GM18951 (cell line): Measurements from ENCODE around the gene CXorf65.

Source experiments
- POLR2A ChIP-seq: IDR thresholded peaks from 4 replicates; pipeline ENCODE4 v1.6.1; 2011; ENCODE audit warnings: mild to moderate bottlenecking; ENCODE audit not compliant: insufficient read length, insufficient read depth; ENCODE audit errors: extremely low read depth
- in situ Hi-C: fragments of 300-500 bp; cut with MboI; formaldehyde crosslinking; loops from one replicate; pipeline ENCODE4 v1.12.0; 2022; ENCODE audit warnings: low sequenced_read_pairs, mixed read lengths, inconsistent platforms; ENCODE audit not compliant: unreplicated experiment

Gene CXorf65

DNA sequence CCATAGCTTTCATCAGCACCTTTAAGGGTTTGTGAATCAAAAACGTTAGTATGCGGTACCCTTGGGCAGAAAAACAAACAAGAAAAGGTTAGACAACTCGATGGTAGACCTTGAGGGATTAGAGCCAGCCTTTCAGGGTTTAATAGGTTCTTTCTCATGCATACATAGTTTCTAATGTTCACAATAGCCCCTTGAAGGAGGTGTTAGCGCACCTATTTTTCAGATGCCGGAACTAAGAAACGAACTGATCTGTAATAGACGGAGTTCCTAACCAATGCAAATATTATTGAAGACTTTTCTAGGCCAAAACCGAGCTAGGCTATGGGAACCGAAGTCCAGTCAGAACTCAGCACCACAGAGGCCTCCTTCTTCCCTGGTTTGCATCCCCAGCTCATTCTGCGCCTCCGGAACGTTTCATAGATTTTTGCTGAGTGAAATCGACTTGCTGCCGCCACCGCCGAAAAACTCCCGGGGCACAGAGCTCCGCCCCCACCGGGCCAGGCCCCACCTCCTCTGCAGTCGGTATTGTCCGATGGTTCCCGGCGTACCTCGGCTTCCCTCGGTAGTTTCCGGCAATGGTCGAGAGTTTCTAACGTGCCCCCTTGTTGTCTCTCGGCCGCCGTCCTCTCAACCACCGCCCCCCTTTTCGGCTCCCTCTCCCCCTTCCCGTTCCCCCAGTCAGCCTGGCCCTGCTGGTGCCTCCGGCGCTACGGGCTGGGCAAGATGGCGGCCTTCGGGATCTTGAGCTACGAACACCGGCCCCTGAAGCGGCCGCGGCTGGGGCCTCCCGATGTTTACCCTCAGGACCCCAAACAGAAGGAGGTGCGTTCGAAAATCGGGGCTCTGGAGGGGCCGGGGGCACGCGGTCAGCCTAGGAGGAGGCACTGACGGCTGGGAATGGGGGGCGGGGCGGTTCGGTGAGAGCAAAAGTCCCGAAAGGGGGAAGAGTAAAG lies 11.8 kb upstream of the CXorf65 start, which contains the start of gene MED12:
TSS of gene MED12 (plus strand) at position 565 of the 953 bp plus-strand sequence. CDS start at position 724, 159 bp downstream.
- in situ Hi-C loops = no loop called here
- TF ChIP-seq POLR2A = peak; percentile 70

DNA sequence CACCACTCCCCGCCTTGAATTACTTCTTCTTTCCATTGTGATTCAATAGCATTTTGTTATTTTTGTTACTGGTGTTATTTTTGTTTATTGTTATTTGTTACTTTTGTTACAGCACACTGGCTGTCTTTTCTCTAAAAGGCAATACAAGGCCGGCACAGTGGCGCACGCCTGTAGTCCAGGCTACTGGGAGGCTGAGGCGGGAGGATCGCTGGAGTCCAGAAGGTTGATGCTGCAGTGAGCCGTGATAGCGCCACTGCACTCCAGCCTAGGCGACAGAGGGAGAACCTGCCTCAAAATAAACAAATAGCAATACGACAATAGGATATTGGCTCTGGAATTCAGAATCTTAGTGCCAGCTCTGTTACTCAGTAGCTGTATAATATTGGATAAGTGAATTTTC lies 10.8 kb upstream of the CXorf65 start:
- in situ Hi-C loops = no loop called here
- TF ChIP-seq POLR2A = no peak

GRCh38 chrX:71111921-71112431 lies 5.4 kb upstream of the CXorf65 start:
- in situ Hi-C loops = no loop called here
- no peak for TF ChIP-seq POLR2A

- in situ Hi-C loops = no loop called here
- TF ChIP-seq POLR2A = peak; percentile 76
These were observed 4.8 kb upstream of the CXorf65 start, which contains the start of gene IL2RG for GRCh38 chrX:71111141-71111843. IL2RG (minus strand) TSS chrX:71111577; CDS start chrX:71111539, 38 bp downstream.

GRCh38 chrX:71109051-71109450 lies 2.5 kb upstream of the CXorf65 start:
- in situ Hi-C loops = no loop called here

GRCh38 chrX:71107762-71108360 lies 1.3 kb upstream of the CXorf65 start:
- in situ Hi-C loops = no loop called here
- no peak for TF ChIP-seq POLR2A

More at GRCh38 chrX:71109051-71109450, 2.5 kb upstream of the CXorf65 start:
- no peak for TF ChIP-seq POLR2A

DNA sequence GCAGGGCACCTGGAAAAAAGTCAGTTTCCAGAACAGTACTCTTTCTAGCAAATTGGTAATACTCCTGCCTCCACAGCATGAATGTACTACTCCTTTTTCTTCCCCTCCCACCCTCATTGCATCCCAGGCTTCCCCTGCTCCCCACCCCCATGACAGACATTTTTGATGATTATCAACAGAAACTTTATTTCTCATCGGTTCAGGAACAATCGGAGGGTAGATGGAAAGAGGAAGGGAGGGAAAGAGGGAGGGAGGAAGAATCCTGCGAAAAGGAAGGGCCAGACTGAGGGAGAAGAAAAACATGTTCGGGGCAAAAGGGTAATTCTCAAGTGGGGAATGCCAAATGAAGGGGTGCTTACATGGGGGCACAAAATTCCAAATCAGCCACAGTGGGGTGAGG lies 705 bp upstream of the CXorf65 start:
- TF ChIP-seq POLR2A = no peak
- in situ Hi-C loops = no loop called here

DNA sequence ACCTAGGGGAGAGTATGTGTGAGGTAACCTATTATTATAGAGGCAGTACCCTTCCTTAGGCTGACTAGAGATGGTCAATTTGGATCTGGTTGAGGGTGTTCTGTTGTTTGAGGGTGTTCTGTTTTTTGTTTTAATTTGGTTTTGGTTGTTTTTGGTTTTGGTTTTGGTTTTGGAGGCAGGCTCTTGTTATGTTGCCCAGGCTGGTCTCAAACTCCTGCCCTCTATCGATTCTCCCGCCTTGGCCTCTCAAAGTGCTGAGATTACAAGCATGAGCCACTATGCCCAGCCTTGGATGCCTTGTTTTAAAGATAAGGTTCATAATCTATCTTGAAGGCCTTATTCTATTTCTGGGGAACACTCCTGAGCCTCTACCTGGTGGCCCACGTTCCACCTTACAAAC lies 912 bp downstream of the CXorf65 start:
- in situ Hi-C loops = no loop called here

DNA sequence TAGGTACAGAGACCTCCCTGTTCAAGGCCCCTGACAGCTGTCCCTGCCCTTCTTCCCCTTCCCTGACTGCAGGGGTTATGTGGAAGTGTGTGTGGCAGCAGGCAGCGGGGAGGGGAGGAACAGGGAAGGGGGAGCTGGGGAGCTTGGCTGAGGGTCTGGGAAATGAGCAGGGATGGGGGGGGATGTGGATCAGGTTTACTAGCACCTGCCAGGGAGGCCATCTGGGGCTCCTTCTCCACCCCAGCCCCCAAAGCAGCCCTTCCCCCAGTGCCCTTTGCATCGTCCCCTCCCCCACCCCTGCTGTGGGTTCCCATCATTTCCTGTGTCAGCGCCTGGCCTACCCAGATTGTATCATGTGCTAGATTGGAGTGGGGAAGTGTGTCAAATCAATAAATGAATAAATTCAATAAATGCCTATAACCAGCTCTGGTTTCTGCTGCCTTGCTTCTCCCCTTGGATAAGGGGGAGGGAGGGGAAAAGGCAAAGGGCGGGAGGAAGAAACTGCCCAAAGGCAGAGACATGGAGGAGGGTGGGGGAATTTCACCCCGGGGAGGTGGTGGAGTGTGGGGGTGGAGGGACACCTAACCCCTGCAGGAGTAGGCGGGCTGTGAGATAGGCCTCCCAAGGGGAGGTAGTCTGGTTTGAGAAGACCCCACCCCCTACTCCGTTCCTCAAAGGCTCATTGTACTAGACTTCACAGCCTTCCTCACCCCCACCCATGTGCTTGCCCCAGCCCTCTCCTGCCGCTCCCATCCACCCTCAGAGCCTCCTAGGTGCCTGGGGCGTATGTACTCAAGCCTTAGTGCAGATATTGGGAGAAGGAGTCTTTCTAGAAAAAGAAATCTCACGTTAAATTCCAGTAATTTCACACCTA lies 3.2 kb downstream of the CXorf65 start:
- in situ Hi-C loops = no loop called here
- TF ChIP-seq POLR2A = no peak

More for the DNA sequence above, 912 bp downstream of the CXorf65 start:
- no peak for TF ChIP-seq POLR2A

- in situ Hi-C loops = no loop called here
- no peak for TF ChIP-seq POLR2A
These were observed 4.2 kb downstream of the CXorf65 start for GRCh38 chrX:71102292-71102691.

DNA sequence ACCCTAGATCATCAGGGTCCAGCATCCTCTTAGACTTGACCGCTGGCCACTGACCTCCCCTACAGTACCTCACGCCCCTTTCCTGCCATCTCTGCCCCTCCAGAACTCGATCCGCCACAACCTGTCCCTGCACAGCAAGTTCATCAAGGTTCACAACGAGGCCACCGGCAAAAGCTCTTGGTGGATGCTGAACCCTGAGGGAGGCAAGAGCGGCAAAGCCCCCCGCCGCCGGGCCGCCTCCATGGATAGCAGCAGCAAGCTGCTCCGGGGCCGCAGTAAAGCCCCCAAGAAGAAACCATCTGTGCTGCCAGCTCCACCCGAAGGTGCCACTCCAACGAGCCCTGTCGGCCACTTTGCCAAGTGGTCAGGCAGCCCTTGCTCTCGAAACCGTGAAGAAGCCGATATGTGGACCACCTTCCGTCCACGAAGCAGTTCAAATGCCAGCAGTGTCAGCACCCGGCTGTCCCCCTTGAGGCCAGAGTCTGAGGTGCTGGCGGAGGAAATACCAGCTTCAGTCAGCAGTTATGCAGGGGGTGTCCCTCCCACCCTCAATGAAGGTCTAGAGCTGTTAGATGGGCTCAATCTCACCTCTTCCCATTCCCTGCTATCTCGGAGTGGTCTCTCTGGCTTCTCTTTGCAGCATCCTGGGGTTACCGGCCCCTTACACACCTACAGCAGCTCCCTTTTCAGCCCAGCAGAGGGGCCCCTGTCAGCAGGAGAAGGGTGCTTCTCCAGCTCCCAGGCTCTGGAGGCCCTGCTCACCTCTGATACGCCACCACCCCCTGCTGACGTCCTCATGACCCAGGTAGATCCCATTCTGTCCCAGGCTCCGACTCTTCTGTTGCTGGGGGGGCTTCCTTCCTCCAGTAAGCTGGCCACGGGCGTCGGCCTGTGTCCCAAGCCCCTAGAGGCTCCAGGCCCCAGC lies 5.7 kb downstream of the CXorf65 start:
- in situ Hi-C loops = no loop called here
- TF ChIP-seq POLR2A = no peak
